ENCODE results near the gene CYP2B6.
"Not testable (repeated sequence)": the region's sequence is repeated elsewhere in the genome, so short reads cannot be mapped to it uniquely, and the experiment has no call there.

Gene CYP2B6

GRCh38 chr19:40981591-40981990 lies 9.5 kb upstream of the CYP2B6 start:
- no peak for DNase-seq

- DNase-seq: no peak
These were observed 8.4 kb upstream of the CYP2B6 start for GRCh38 chr19:40982594-40983101.

DNA sequence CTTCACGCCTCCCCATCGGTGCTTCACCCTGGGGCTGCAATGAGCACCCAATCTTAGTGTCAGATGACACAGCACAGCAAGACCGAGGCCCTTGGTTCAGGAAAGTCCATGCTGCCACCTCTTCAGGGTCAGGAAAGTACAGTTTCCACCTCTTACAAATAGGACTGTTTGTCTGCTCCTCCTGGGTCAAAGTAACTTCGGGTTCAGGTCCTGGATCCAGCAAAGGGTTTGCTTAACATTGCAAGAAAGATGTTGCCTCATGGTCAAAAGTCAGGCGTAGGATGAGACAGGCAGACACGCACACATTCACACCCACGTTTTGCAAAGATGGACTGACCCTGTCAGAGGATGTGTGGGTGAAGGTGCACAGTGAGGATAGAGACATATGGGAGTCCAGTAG lies 1.6 kb upstream of the CYP2B6 start:
- DNase-seq: no peak

GRCh38 chr19:40995355-40995754 lies 4.3 kb downstream of the CYP2B6 start:
- no peak for DNase-seq

- not testable (repeated sequence) for DNase-seq
These were observed 7.9 kb downstream of the CYP2B6 start for GRCh38 chr19:40999018-40999417.

DNA sequence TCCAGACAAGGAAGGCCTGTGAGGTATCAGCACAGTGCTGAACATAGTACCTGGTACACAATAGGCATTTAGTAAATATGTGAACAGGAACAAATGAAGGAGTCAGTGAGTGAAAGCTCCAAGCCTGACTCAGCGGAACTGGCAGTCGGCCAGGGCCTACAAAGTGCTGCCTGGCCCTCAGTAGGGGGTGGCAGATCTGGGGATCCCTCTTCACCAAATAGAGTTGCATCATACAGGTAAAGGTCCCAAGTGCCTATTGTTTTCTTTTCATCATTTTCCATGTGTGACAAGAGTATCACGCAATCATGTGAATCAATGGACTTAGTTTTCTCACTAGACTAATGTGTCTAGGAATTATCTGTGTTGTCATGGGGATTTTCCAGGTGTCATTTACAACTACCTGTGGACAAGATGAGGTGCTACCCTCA lies 9.2 kb downstream of the CYP2B6 start:
- DNase-seq: no peak

DNA sequence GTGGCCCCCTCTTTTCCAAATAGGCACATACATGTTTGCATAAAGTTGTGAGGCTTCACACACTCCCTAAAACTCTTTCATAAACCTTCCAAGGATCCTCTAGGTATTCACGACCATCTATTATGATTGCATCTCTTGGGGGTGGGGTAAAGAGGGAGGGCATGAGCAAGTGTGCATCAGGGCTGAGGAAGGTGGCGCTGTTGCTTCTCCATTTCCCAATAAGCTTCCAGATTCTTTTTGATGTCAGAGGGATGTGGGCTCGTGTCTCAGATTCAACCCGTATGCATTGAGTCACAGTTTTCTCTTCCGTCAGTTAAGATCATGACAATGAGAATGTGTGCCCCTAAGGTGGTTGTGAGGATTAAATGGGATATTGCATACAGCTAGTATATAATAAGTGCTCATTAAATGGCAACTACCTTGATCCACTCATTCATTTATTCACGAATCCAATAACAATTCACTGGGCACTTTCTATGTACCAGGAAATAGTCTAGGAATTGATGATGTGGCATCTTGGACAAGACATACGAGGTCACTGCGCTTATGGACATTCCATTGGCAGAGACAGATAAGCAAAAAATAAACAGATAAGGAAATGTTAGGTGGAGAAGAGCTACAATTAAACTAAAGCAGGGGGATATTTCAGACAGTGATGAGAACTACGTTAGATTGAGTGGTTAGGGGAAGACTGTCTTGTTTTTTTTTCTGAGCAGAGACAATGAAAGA lies 10.3 kb downstream of the CYP2B6 start:
- no peak for DNase-seq

- not testable (repeated sequence) for DNase-seq
These were observed 12.6 kb downstream of the CYP2B6 start for GRCh38 chr19:41003656-41004055.

GRCh38 chr19:41009700-41010235 lies 18.7 kb downstream of the CYP2B6 start:
- no peak for DNase-seq

DNA sequence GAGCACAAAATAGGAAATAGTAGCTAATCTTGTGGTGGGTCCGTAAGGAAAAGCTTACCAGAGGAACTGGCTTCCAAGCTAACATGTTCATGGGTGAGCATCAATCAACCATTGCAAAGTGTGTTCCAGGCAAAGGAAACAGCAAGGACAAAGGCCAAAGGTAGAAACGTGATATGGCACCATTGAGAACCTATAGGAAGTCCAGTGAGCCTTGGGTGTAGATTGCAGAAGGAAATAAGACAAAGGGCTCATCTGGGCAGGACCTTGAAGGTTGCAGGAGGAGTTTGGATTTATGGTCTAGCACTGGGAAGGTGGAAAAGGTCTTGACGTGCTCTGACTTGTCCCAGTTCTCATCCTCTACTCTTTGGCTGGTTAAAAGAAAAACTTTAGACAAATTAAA lies 22.3 kb downstream of the CYP2B6 start:
- no peak for DNase-seq

GRCh38 chr19:41014643-41015042 lies 23.6 kb downstream of the CYP2B6 start:
- DNase-seq: no peak

GRCh38 chr19:41016488-41017071 lies 25.5 kb downstream of the CYP2B6 start:
- no peak for DNase-seq

GRCh38 chr19:41018736-41019290 lies 27.7 kb downstream of the CYP2B6 start:
- DNase-seq: no peak

DNA sequence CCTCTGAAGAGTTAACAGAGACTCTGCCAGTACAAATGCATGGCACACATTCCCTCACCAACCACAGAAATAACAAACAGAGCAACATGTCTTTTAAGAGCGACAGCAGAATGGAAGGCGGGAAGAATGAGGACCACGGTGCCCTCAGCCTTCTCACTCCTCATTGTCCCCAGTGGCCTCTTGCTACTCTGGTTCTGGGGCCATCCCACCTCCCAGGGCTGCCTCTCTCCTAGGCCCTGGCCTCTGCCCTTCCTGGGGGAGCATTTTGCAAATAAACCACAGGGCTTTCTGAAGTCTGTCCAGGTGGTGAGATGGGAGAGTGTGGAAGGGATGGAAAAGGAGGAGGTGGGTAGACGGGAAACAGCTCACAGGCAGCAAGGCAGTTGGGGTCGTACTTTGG lies 28.3 kb downstream of the CYP2B6 start:
- no peak for DNase-seq

DNA sequence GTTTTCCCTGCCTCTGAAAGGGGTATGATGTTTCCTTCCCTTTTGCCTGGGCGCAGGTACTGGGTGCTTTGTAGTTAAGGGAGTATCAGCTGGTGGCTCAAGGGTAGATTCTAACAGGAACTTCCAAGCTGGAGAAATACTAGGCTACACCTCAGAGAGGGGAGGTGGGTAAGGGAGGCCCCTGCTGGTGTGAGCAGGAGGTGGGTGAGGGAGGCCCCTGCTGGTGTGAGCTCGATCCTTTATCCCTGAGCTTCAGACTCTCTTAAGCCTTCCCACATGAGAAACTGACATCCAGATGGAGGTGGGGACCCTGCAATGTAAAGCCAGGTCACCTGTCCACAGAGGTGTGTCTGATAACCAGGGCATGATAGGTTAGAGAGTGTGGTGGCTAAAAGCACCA lies 32.1 kb downstream of the CYP2B6 start:
- DNase-seq: no peak

- DNase-seq: no peak
These were observed 34.3 kb downstream of the CYP2B6 start for GRCh38 chr19:41025411-41025810.

DNA sequence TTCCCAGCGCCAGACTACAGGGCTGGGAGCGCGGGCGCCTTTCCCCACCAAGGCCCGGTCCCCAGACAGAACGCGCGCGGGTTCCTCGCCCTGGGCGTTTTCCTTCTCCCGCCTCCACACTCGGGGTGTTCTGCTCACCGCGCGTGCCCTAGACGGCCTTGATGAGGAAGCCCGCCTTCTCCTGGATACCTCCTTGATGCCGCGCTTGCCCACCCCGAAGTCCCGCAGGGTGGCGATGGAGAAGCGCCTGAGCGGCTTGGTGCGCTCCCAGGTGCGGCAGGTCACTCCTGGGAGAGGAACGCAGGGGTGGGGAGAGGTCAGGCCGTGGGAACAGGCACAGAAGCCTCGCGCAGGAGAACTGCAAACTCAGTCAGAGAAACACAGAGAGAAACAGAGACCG lies 34.8 kb downstream of the CYP2B6 start:
- no peak for DNase-seq

DNA sequence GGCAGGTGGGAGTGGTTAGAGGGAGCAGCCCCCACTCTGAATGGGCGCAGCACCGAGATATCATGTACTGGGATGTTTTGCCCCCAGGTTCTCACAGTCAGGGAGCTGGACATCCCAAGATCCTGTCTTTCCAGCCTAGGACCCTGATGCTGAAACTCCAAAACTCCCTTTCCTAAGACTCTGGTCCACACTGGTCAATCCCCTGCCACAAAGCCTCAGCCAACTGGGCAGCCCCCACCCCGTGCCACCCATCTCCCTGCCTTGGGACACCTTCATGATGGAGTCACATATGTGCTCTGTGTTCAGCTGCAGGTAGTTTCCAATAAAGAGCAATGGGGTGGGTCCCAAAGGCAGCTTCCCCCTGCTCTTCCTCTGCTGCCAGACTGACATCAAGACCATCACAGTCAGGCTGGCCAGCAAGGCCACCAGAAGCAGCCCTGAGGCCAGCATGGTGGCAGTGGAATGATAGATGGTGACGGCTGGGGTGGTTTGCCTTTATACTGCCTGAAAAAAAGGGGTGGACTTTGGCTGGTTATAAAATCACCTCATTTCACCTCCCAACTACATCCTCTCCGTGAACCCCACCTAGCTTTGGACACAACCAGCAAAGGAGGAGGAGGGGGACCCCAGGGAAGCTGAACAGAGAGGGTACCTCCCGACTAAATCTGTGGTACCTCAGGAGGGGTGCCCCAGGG lies 36.3 kb downstream of the CYP2B6 start:
- no peak for DNase-seq

DNA sequence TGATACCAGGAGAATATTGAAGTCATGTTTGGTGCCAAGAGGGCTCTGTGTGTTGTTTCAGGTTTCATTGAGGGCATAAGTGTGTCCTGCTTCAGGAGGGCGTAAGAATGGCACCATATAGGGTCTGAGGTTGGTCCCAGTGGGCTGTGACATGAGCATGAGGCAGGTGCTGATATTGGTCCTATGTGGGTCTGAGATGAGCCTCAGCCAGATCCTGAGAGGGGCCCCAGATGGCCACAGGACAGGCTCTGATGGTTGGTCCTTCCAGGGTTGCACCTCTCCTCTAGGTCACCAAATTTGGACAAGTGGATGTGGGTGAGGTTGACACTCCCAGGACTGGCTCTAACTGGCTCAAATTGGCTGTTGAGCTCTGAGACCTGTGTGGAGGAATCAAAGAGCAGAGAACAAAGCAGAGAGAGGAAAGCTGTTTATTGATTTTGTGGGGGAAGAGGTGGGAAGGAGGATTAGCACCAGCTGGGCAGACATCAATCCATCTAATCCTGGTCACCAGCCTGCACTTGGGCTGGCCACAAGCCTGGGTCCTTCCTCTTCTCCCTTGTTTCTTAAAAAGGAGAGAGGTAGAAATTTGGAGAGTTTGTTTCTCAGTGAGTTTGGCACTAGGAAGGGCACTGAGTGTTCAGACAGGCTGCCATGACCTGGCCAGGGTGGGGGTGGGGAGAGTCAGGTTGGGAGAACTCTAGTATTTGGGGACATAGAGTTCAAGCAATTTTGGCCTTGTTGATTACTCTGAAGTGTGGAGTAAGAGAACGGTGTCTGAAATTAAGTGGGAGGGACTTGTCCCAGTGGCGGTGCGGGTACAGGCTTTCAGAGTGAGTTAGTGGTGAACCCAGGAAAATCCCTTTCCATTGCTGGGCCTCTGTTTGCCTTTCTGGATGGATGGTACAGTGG lies 38.7 kb downstream of the CYP2B6 start:
- no peak for DNase-seq

- DNase-seq: no peak
These were observed 39.6 kb downstream of the CYP2B6 start for GRCh38 chr19:41030651-41031050.

GRCh38 chr19:41031916-41032315 lies 40.8 kb downstream of the CYP2B6 start:
- no peak for DNase-seq

GRCh38 chr19:41033324-41033723 lies 42.2 kb downstream of the CYP2B6 start:
- not testable (repeated sequence) for DNase-seq

Data from CD4-positive, alpha-beta T cell treated with Interleukin-15 for 1 hour (primary cell).